Loucy (cell line): ENCODE measurements around the gene ANKRD16.

Experiments
- CTCF ChIP-seq: fragments of 200-600 bp; sonication (generic); conservative IDR thresholded peaks from 2 replicates; pipeline ENCODE4 v1.5.1; 2014; ENCODE audit warnings: mild to moderate bottlenecking, antibody characterized with exemption, low read length
- EZH2phosphoT487 ChIP-seq: fragments of 200-600 bp; IDR thresholded peaks from 2 replicates; pipeline ENCODE4 v1.6.1; 2018; ENCODE audit warnings: antibody characterized with exemption, mild to moderate bottlenecking, moderate library complexity, borderline replicate concordance

- no peak for TF ChIP-seq CTCF
- TF ChIP-seq EZH2phosphoT487: no peak
Measured at GRCh38 chr10:5913736-5914135, 24.0 kb upstream of the ANKRD16 start.
